Endometrium (tissue), 2 donors: ENCODE measurements around the gene SLC22A5.
"Not testable (repeated sequence)": the region's sequence is repeated elsewhere in the genome, so short reads cannot be mapped to it uniquely, and the experiment has no call there.

Experiments used
- FAIRE-seq: peaks from 2 replicates; lab custom pipeline; 2012; peaks lifted over from hg19 to GRCh38; lab: Jason Lieb, UNC
- donor health status: control.
- donor health status: control.

Gene SLC22A5

DNA sequence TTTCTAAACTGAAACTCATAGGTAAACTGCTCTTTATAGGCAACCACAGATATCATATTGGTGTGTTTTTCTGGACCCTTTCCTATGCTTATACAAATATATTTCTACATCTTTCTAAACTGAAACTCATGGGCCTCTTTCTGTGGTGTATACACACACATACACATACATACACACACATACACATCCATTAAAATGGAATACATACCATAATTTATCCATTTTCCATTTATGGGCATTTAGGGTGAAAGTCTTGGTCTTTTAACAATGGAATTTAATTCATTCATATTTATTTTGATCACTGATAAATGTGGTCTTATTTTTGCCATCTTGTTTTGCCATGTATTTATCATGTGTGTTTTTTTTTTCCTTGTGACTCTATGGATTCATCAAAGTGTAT, 44.1 kb downstream of the SLC22A5 start:
- no peak for FAIRE-seq

DNA sequence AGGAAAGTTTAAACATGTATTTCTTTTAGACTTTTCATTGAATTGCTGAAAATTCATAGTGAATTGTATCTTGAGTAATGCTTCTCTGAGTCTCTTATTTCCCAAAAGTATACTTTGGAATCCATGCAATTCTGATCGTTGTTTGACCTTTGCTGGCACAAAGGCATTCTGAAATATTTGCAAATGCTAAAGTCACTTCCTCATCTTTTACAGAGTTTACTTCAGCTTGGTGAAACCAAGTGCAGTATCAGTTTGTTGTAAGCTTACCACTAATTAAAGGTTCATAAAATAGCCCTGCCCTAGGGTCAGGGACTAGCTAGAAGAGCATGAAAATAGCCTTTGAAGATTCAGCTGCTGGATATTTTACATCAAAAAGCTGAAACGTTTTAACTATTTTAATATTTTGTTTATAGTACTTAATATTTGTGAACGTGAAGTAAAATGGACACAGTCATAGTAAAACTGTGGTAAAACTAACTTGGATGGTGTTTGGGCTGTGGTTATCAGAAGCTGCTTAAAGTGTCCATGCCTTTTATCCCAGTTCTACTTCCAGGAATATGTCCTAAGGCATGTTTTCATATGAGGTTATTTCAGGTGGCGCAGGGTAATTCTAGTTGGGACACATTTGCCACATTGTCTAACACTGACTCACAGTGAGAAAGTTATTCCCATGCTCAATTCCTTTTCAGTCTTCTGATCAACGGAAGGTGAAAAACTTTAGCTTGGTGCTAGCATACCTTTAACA, 45.3 kb downstream of the SLC22A5 start:
- no peak for FAIRE-seq

DNA sequence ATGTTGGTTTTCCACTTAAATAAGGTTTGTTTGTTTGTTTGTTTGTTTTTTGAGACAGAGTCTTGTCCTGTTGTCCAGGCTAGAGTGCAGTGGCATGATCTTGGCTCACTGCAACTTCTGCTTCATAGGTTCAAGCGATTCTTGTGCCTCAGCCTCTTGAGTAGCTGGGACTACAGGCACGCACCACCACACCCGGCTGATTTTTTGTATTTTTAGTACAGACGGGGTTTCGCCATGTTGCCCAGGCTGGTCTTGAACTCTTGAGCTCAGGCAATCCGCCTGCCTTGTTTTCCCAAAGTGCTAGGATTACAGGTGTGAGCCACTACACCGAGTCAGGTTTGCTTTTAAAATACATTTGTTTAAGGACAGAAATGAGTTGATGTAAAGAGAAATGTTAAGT, 46.0 kb downstream of the SLC22A5 start:
- FAIRE-seq: not testable (repeated sequence)

DNA sequence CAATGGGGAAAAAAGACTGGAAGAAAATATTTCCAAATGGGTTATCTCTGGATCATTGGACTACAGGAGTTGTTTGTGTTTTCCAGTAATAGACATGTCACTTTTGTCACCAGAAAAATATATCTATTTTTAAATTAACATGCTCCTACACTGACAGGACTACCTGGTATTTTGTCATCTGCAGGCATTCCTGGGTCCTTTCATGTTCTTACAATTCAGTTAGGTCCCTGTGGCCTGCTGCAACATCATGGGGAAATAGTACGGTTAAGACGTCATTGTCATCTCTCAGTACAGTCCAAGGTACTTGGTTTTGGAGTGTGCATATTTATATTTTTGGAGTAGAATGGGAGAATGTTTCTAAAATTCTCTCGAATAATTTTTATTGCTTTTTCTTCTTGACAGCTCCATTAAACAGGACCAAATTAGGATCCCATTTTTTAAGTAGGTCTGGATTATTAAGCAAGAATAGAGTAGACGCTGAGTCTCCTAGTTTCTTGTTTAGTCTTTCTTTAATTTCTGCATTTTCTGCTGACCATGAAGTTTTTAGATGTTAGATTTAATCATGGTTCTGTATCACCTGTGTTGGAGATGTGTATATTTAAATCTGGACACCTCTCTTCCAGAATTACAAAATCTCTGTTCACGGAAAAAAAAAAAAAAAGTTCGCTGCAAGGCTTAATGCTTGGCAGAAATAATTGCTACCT, 46.9 kb downstream of the SLC22A5 start:
- no peak for FAIRE-seq

DNA sequence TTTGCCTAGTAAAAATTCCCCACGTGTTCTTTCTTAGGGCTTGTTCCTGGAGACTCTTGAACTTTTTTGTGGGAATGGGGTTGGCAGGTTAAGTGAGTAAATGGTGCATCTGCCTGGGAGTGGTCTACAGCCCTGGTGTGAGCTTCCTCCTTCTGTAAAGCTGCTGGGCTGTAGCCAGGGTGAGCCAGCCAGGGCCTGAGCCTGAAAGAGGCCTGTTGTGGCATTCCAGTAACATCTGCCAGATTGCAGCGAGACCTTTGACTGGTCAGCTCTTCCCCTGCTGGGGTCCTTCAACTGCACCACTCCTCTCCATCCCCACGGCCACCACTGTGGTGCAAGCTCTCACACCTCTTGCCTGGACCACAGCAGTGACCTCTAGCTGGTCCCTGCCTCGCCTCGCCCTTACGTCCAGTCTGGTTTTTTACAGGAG, 47.5 kb downstream of the SLC22A5 start:
- FAIRE-seq: no peak

DNA sequence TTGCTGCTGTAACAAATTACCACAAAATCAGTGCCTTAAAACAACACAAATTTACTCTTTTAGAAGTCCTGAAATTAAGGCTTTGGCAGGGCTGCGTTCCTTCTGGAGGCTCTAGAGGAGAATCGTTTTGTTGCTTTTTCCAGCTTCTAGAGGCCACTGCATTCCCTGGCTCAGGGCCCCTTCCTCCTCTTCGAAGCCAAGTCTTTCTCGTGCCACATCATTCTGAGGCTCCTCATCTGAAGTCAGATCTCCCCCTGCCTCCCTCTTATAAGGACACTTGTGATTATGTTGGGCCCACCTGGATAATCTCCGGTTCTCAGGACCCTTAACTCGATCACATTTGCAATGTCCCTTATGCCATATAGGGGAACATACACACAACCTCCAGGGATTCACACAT, 48.0 kb downstream of the SLC22A5 start:
- no peak for FAIRE-seq

DNA sequence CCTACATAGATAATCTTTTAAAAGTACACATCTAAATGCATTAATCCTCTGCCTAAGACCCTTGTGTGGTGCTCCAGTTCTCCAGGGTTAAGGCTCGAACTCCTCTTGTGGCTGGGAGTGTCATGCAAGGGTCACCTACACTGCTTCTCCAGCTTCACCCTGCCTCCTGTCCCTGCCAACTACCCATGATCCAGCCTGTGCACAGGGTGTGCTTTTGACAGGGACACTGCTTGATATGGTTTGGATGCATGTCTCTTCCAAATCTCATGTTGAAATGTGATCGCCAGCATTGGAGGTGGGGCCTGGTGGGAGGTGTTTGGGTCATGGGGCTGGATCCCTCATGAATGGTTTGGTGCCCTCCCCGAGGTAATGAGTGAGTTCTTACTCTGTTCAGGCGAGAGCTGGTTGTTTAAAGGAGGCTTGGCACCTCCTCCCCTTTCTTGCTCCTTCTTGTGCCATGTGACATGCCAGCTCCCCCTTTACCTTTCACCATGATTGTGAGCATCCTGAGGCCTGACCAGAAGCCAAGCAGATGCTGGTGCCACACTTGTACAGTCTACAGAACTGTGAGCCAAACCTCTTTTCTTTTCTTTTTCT, 48.5 kb downstream of the SLC22A5 start:
- FAIRE-seq: no peak

DNA sequence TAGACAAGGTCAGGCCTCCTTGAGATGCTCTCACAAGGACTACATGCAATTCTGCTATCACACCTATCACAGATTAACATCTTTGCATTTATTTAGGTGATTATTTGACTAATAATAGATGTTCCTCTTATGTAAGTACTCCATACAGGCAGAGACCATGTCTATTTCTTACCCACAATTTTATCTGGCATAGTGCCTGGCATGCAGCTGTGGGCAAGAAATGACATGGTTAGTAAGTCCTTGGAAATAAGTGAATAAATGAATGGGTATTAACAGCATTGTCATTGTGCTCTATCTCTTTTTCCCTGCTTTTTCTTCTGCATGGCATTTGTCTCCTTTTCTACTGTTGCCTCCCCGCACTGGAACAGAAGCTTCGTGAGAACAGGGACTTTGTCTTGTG, 49.4 kb downstream of the SLC22A5 start:
- FAIRE-seq: no peak

DNA sequence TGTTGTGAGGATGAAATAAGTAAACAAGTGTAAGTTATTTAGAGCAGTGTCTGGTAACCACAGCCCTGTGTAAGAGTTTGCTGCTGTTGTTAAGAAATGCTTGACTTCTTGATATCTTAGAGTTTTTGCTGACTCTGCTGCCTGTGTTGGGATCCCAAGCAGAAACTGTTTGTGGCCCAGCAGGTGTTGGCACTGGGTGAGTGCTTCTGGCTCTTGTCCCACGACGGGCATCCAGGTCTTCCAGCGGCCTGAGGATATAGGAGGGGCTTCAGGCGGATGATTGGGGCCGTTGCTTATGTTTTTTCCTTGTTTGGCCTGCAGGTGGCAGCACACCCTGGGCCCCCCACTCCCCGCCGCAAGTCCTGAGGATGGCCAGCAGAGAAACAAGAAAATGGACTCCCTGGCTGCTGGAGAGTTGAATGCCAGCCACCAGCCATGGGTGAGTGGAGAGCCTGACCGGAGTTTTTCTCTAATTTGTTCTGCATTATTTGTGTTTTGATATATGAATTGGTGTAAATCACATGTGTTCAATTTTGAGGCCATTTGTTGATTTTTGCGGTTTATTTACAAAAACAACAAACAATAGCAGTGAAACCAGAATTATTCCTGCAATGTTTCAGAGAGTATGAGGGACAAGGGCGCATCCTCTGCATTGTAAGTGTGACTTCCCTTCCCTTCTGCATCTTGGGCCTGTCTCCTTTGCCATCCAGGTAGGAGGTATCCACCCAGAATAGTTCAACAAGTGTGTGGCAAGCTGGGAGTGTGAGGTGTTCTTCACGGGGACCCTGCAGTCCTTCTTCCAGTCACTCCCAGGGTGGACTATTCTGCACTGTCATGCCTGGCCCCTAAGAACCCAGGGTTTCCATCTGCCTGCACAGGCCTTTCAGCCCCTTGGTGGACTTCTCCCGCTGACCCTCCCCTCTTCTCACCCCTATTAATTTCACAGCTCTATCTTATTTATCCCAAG, 50.3 kb downstream of the SLC22A5 start:
- no peak for FAIRE-seq

DNA sequence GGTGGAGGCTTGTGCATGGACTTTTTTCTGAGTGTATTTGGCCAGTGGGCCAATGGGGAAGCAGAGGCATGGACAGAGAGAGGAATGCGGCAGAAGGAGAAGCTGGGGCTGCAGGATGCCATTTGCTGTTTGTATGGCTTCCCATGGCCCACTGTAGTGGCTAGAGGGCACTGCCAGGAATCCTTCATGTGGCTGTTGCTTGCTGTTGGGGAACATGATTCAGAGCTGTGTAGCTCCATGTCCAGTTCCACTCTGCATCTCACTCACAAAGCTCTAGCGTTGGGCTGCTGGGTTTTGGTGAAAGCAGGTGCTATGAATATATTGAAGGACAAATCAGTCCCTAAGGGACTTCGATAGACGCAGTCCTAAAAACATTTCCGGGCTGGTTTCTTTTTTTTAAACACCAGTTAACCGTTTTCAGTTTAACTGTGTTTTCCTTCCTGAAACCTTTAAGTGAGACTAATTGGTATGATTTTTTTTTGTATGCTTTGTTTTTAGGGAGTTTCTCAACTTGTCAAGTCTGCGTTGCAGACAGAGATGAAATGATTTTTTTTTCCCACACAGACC, 51.3 kb downstream of the SLC22A5 start:
- FAIRE-seq: no peak

DNA sequence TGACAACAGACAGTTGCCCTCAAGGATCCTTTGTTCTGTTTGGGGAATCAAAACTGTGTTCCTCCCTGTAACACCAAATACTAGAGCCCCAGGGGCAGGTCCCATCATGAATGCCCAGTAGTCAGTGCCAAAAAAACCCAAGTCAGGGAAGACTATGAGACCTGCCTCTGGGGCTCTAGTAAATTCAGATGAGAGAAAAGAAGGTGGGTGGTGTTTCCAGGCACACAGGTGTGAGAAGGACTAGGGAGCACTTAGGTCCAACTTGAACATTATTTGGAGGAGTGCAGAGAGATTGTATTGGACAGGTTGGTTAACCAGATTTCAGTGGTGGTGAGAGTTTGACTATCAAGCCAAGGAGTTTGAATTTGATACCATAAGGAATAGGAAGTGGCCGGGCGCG, 52.0 kb downstream of the SLC22A5 start:
- FAIRE-seq: no peak

DNA sequence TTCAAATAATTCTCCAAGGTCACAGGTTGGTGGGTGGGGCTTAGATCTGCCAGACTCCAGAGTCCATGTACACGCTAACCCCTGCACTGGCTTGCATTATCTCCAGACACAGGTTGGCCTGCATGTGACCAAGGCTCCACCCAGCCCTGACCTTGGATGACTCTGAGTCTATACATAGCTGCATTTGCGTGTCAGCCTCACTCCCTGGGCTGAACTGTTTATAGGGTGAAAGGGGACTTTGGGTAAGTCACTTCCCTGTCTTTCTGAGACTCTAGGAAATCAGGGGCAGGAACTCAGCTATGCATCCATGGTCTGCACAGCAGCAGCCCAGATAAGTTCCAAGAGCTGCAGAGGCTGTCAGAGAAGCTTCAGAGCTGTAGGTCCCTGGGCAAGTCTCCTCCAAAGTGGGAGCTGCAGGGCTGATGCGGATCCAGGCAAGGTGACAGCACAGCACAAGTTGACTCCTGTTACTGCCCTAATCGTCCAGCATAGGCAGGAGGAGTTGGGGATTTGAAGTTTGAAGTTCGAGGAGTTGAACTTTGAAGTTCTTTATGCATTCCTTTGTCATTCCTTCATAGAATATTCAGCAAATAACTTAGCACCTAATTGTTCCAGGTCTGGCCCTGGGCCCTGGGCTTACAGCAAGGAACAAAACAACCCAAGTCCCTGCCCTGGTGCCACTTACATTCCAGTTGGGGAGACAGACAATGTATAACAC, 53.4 kb downstream of the SLC22A5 start:
- FAIRE-seq: no peak

DNA sequence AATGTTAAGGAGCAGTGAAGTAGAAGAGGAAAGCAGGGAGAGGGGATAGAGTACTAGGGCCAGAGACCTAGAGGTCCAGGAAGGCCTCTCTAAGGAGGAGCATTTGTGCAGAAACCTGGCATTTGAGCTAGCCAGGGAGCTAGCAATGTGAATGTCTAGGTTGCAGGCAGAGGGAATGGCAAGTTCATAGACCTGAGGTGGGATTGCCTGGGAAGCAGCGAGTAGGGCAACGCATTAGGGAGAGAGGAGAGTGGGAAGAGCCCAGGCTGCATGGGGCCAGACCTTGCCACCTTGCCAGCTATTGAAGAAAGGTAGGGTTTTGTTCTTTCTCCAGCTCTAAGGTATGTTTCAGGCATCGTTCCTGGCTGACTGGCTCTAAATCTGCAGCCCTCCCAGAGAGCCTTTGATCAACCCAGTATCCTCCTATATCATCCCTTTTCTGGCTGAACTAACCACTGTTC, 54.0 kb downstream of the SLC22A5 start:
- FAIRE-seq: no peak

DNA sequence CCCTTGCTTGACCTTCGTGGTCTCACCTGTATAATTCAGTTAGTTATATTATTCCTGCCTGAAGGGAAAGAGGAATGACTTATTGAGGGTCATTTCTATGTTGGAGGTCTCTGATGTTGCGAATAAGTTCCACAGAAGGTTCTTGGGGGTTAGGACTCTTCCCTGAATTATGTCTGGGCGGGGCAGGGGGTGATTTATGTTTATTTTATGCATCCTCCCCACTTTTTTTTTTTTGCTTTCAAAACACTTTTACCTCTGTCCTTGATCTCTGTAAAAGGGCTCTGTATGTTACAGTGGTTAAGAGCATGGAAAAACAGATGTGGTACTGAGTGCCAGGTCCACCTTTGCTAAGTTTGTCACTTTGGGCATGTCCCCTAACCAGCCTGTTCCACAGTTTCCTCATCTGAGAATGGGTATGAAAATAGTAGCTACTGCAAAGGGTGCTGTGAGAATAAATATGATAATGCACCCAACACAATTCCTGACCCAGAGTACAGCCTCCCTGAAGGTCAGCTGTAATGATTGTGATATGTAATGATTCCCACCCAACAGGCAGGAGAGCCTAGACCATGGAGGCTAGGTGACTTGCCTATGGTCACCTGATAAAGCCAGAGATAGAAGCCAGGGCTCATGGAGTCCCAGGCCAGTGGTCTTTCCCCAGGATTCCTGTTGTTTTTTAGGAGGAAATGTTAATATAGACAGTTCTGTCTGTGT, 54.8 kb downstream of the SLC22A5 start:
- FAIRE-seq: no peak

DNA sequence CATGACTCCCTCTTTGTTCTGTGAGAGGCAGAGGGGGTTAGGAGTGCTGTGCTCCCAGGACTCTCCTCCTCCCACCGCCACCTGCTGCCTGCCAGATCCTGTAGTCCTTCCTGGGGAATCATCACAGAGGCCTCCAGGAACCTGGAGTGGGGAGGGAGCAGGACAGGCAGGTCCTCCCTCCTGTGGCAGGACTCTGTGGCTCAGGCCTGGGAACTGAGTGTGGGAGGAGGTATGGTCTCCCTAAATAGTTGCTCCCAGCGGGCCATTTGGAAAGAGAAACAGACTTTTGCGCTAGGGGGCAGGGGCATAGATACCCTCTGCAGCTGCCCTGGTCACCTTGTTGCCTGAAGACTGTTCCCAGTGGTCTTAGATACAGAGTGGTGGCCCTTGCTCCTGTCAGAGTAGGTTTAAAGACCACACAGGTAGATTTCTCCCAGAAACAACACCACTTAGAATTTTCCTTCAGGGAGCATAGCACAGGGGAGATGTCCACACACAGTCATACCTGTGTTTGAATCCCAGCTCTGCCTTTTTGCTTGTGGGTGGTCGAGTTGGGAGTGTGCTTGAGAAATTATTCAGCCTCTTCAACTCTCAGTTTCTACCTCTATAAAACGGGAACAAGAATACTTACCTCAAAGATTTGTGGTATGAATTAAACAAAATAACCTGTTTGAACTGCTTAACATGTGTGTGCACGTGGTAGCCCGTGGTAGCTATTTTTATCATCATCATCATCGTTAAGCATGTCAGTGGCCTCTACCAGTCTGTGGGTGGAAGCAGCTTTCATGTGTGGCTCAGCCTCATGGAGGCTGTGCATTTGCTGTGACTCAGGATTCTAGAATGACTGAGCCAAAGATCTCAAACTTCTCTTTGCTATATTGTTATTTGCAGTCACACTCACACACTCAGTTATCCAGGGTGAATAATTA, 55.8 kb downstream of the SLC22A5 start:
- no peak for FAIRE-seq

DNA sequence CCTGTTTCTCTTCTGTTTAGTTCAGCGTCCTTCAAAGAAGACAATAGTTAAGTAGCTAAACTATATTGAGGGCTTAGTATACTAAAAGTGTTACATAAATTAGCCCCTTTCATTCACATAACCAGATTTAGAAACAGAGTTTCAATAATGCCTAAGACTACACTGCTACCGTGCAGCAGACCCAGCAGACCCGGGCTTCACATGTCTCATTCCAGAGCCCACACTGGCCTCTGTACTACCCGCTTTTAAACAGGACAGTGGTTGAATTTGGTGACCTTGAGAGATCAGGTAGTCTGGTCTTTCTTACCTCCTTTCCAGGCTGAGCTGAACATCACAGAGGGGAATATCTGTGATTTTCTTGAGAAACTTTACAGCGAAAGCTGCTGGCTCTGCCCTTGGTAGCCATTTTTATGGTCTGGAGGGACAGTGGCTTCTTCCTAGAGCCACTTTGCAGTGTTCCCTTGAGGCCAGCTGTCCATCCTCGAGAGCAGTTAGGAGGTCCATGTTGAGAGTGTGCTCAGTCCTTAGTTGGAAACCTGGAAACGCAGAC, 56.5 kb downstream of the SLC22A5 start:
- no peak for FAIRE-seq

DNA sequence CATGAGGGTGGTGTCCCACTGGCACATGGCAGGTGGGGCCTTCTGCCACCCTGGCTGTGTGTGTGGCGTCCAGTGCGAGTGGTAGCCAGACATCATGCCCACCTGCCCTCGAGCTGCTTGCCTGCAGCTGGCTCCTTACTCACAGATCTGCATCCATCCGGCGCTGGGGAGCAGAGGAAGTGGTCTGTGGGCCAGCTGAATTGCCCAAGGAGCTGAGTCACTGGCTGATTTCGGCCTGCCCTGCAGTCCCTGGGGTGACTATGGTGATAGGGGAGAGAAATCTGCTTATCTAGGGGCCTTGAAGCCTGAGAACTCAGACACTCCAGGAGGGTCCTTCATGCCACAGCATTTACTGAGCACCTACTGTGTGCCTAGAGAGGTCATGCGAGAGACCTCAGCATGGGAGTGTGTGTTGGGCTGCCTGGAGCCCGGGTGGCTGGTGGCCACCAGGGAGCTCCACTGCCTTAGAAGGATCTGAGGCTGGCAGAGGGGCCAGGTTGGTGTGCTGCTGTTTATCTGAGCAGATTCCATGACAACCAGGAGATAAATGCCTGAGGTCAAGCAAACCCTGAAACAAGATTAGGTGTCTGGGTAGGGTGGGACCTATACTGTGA, 57.1 kb downstream of the SLC22A5 start:
- no peak for FAIRE-seq
